BLaER1 (cell line): ENCODE results near the gene RDX.

Source experiments
- H3K27ac ChIP-seq: shearing (Covaris generic); formaldehyde crosslinking; 2 replicates; pipeline ENCODE4 v1.8.1; 2022
- H3K27me3 ChIP-seq: shearing (Covaris generic); formaldehyde crosslinking; 2 replicates; pipeline ENCODE4 v1.8.1; 2022
- H3K36me3 ChIP-seq: shearing (Covaris generic); formaldehyde crosslinking; 2 replicates; pipeline ENCODE4 v1.8.1; 2022
- H3K4me1 ChIP-seq: shearing (Covaris generic); formaldehyde crosslinking; 2 replicates; pipeline ENCODE4 v1.8.1; 2022
- H3K4me2 ChIP-seq: shearing (Covaris generic); formaldehyde crosslinking; 2 replicates; pipeline ENCODE4 v1.8.1; 2022
- H3K4me3 ChIP-seq: shearing (Covaris generic); formaldehyde crosslinking; 2 replicates; pipeline ENCODE4 v1.8.1; 2022
- H3K9ac ChIP-seq: shearing (Covaris generic); formaldehyde crosslinking; 2 replicates; pipeline ENCODE4 v1.8.1; 2022
- H3K9me3 ChIP-seq: shearing (Covaris generic); formaldehyde crosslinking; 2 replicates; pipeline ENCODE4 v1.8.1; 2022
- H4K20me1 ChIP-seq: shearing (Covaris generic); formaldehyde crosslinking; 2 replicates; pipeline ENCODE4 v1.8.1; 2022
- Cebpa-rat ChIP-seq: shearing (Covaris generic); IDR thresholded peaks from 2 replicates; pipeline ENCODE4 v1.8.1; 2022

Gene RDX

DNA sequence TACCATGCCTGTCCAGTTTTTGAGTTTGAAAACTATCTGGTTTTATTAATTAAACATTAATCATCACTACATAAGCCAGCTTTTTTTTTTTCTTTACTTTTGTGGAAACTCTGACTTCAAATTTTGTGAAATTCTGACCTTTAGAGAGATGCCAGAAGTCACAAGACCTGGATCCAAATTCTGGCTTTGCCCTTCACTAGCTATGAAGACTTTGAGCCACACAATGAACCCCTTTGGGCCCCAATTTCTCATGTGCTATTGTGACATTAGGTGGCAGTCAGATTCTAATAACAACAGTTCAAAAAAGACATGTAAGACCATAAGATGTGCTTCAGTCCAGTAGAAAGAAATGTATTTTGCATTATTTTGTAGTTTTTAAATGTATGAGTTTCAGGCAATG, 142.9 kb downstream of the RDX start:
- Histone ChIP-seq H3K4me1 (0 out of 2 replicates have a peak, but pooled peaks cover 5% of the 10 kb centered on the region), H3K27ac (no peak overlapping the region)
- no peak for TF ChIP-seq Cebpa-rat

DNA sequence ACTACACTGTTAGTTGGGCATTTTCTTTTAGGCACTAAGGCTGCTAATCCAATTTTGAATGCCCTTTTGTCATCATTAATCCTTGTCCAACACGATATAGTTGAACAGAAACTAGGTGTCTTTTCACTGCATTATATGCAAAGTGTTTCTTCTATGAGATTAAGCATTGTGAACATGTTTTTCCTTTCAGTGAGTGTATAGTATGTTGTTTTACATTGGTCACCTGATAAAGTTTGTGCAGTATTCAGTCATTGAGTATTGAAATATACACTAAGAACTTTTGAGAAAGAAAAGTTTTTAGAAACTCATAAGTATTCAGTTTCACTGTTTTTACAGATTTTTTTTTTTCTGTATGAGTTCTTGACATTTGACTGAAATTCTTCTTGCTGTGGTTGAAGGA, 144.2 kb downstream of the RDX start:
- Histone ChIP-seq H3K9ac (no peak overlapping the region), H3K4me3 (no peak overlapping the region), H3K27me3 (no peaks in the 10 kb centered on the region), H3K36me3 (peaks cover 41% of the 10 kb centered on the region), H3K9me3 (no peaks in the 10 kb centered on the region), H3K4me2 (no peak overlapping the region), H4K20me1 (peaks cover 12% of the 10 kb centered on the region), H3K4me1 (0 out of 2 replicates have a peak, but pooled peaks cover 5% of the 10 kb centered on the region), H3K27ac (no peak overlapping the region)
- no peak for TF ChIP-seq Cebpa-rat

More for the DNA sequence above, 142.9 kb downstream of the RDX start:
- Histone ChIP-seq H3K36me3 (peaks cover 53% of the 10 kb centered on the region), H3K27me3 (no peaks in the 10 kb centered on the region), H3K9me3 (no peaks in the 10 kb centered on the region), H3K9ac (no peak overlapping the region), H3K4me3 (no peak overlapping the region), H3K4me2 (no peak overlapping the region), H4K20me1 (peaks cover 11% of the 10 kb centered on the region)

DNA sequence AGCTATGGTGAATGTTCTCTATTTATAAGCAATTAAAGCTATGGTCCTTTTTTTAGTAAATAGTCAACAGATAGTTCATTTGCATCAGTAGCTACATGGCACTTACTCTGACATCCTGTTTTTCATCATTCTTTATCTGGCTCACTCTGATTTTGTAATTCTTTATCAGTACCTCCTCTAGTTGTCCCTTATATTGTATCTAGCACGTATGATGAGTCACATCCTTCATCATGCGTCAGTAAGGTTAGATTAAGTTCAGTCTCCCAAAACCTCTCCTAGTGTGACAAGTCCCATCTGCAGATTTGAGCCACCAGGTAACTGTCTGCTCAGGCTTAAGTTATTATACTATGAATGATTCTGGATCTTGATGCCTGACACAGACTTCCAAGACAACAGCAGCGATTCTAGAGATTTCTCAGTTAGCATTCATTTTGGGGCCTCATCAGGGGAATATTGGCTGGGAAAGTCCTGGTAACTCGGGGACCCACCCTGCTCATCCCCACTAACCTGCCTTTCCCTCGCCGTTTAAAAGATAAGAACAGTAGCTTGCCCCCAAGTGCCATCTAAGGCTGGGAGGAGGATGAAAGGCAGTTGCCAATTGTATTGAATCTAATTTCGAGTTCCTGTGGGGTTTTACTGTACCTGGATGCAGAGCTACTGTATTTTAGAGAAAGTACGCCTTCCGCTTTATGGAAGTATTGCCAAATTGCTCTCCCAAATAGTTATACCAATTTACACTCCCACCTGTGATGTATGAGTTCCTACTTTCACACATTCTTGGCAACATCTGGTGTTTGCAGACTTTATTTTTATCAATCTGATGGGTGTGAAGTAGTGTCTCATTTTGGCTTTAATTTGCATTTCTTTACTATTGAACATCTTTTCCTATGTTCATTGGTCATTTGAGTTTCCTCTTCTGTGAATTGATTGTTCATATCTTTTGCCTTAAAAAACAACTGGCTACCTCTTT, 147.4 kb downstream of the RDX start:
- Histone ChIP-seq H3K36me3 (peaks cover 42% of the 10 kb centered on the region), H3K4me3 (no peak overlapping the region), H3K27me3 (no peaks in the 10 kb centered on the region), H3K9ac (no peak overlapping the region), H4K20me1 (peaks cover 12% of the 10 kb centered on the region), H3K4me2 (no peak overlapping the region), H3K27ac (no peak overlapping the region), H3K9me3 (peaks cover 8% of the 10 kb centered on the region; the same call in 1 of the 2 replicates), H3K4me1 (peaks cover 13% of the 10 kb centered on the region; the same call in 1 of the 2 replicates)
- no peak for TF ChIP-seq Cebpa-rat

DNA sequence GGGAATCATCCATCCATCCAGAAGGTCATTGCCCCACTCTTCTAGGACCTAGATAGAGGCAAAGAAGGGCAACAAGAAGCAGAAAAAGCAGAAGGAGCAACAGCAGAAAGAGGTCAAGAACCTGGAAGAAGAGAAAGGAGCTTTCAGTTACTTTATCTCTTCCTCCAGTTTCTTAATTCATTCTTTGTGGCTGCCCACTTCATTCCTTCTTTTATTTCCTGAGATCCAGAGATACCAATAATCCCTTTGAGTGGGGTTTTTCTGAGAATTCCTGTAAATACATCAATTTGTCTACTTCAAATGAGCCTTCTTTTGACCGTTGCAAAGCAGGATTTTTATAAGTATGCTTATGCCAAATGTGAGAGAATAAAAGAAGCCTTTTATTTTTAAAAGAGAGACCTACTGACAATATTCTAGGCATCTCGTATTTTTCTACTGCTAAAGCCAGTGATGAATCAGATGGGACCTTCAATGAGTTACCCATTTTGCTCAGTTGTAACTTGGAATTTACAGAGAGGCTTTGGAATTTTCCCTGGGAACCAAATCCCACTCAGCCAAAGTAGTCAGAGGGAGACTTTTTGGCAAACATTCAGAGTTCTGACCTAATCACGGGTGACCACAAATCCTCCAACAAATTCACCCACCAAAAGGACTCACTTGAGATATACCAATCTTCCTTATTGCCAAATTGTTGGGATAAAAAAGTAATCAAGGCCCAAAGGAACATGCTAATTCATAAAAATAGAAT, 148.3 kb downstream of the RDX start:
- H3K36me3 ChIP-seq = peaks cover 33% of the 10 kb centered on the region

GRCh38 chr11:110141812-110142211, 154.6 kb downstream of the RDX start:
- no peak overlapping the region for H3K4me2 ChIP-seq
- no peak for TF ChIP-seq Cebpa-rat
- no peak overlapping the region for H3K4me3 ChIP-seq
- H3K27me3 ChIP-seq = no peaks in the 10 kb centered on the region
- peaks cover 28% of the 10 kb centered on the region for H3K9me3 ChIP-seq
- H3K4me1 ChIP-seq = peaks cover 9% of the 10 kb centered on the region; the same call in 1 of the 2 replicates
- H3K9ac ChIP-seq = no peak overlapping the region
- no peak overlapping the region for H3K27ac ChIP-seq
- no peaks in the 10 kb centered on the region for H4K20me1 ChIP-seq
- H3K36me3 ChIP-seq = peaks cover 59% of the 10 kb centered on the region

More for the DNA sequence above, 148.3 kb downstream of the RDX start:
- Histone ChIP-seq H3K4me1 (peaks cover 14% of the 10 kb centered on the region; the same call in 1 of the 2 replicates), H4K20me1 (peaks cover 12% of the 10 kb centered on the region), H3K4me3 (no peak overlapping the region), H3K27ac (no peak overlapping the region), H3K27me3 (no peaks in the 10 kb centered on the region), H3K9ac (no peak overlapping the region), H3K9me3 (peaks cover 8% of the 10 kb centered on the region; the same call in 1 of the 2 replicates), H3K4me2 (no peak overlapping the region)
- TF ChIP-seq Cebpa-rat = no peak

- peaks cover 6% of the 10 kb centered on the region; the same call in 1 of the 2 replicates for H4K20me1 ChIP-seq
- TF ChIP-seq Cebpa-rat = no peak
- H3K9ac ChIP-seq = no peak overlapping the region
- no peak overlapping the region for H3K4me2 ChIP-seq
- H3K27me3 ChIP-seq = no peaks in the 10 kb centered on the region
- H3K4me1 ChIP-seq = no peaks in the 10 kb centered on the region
- no peak overlapping the region for H3K4me3 ChIP-seq
- no peak overlapping the region for H3K27ac ChIP-seq
- peaks cover 37% of the 10 kb centered on the region for H3K36me3 ChIP-seq
- H3K9me3 ChIP-seq = peaks cover 9% of the 10 kb centered on the region; the same call in 1 of the 2 replicates
These were observed 162.3 kb downstream of the RDX start for GRCh38 chr11:110134110-110134509.

DNA sequence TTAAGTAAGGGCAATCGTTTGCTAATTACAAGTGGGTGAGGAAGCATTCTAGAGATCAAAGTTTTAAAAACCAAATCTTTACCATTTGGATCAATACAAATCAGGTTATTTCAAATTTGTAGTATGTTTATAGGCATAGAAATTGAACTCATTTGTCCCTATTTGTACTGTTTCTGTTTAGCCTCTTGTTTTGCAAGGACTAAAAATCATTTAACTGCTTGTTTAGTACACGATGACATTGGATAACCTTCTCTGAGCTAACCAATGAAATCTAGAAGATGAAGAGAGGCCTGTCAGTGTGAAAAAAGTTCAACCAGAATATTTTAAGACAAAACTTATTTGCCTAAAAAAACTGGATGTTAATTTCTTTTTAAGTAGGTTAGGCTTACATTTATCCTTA, 163.3 kb downstream of the RDX start:
- Histone ChIP-seq H3K27ac (no peak overlapping the region), H3K9me3 (0 out of 2 replicates have a peak, but pooled peaks cover 4% of the 10 kb centered on the region), H3K4me1 (peaks cover under 1% of the 10 kb centered on the region; the same call in 1 of the 2 replicates)

GRCh38 chr11:110131386-110132123, 164.9 kb downstream of the RDX start:
- Histone ChIP-seq H3K4me1 (peaks cover 9% of the 10 kb centered on the region; the same call in 1 of the 2 replicates), H3K4me3 (no peak overlapping the region)

More for the DNA sequence above, 163.3 kb downstream of the RDX start:
- no peak overlapping the region for H3K4me2 ChIP-seq
- H3K4me3 ChIP-seq = no peak overlapping the region
- H3K9ac ChIP-seq = no peak overlapping the region
- H3K27me3 ChIP-seq = no peaks in the 10 kb centered on the region
- H3K36me3 ChIP-seq = peaks cover 28% of the 10 kb centered on the region
- TF ChIP-seq Cebpa-rat = no peak
- H4K20me1 ChIP-seq = peaks cover 8% of the 10 kb centered on the region; the same call in 1 of the 2 replicates

DNA sequence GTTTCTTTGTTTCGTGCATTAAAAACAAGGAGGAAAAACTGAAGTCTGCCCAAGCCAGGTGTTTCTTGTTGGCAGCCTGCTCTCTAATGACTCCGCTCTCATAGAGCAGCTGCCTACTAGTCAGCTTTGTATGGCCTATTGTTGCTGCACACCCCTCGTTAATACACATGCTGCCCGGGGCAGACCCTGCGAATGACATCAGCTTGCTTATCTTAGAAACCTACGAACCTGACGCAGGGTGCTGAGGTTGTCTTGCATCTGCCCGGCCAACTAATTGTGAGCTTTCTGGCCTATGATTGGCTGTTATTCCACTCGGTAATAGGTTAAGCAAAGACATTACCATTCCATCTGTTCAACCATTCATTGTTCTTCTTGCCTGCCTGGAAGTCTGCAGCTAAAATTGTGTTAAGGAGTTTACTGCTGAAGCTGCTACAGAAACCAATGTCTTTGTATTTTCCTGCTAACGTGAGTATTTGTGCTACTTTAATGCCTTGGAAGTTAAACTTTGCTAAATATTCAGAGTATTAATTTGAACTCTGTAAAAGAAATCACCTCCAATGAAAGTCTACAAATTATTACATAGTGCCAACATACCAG, 165.7 kb downstream of the RDX start:
- H3K27ac ChIP-seq = no peak overlapping the region
- H3K4me2 ChIP-seq = no peak overlapping the region
- peaks cover 11% of the 10 kb centered on the region; the same call in 1 of the 2 replicates for H3K36me3 ChIP-seq
- H3K27me3 ChIP-seq = no peaks in the 10 kb centered on the region
- H3K4me1 ChIP-seq = peaks cover 9% of the 10 kb centered on the region; the same call in 1 of the 2 replicates
- no peak overlapping the region for H3K9ac ChIP-seq
- no peak for TF ChIP-seq Cebpa-rat
- peaks cover 13% of the 10 kb centered on the region; the same call in 1 of the 2 replicates for H4K20me1 ChIP-seq
- H3K4me3 ChIP-seq = no peak overlapping the region
- H3K9me3 ChIP-seq = 0 out of 2 replicates have a peak, but pooled peaks cover 4% of the 10 kb centered on the region

More at GRCh38 chr11:110131386-110132123, 164.9 kb downstream of the RDX start:
- Histone ChIP-seq H4K20me1 (peaks cover 13% of the 10 kb centered on the region; the same call in 1 of the 2 replicates), H3K36me3 (peaks cover 15% of the 10 kb centered on the region), H3K27ac (no peak overlapping the region), H3K9me3 (0 out of 2 replicates have a peak, but pooled peaks cover 4% of the 10 kb centered on the region), H3K27me3 (no peaks in the 10 kb centered on the region), H3K9ac (no peak overlapping the region), H3K4me2 (no peak overlapping the region)
- TF ChIP-seq Cebpa-rat = no peak
